Stimulated activated CD4-positive, alpha-beta T cell treated with anti-CD3 and anti-CD28 coated beads, Interleukin-4, amount 100 ng/mL, for 1 hour (primary cell): ENCODE results near the gene TPM4.
A peak's percentile ranks its signal among the peaks of the same experiment; 100 is the strongest.
"Not testable (repeated sequence)": the region's sequence is repeated elsewhere in the genome, so short reads cannot be mapped to it uniquely, and the experiment has no call there.

ENCODE experiments used
- DNase-seq: peaks from one replicate; pipeline ENCODE4 v3.0.0-alpha.2; 2020

Gene TPM4

DNA sequence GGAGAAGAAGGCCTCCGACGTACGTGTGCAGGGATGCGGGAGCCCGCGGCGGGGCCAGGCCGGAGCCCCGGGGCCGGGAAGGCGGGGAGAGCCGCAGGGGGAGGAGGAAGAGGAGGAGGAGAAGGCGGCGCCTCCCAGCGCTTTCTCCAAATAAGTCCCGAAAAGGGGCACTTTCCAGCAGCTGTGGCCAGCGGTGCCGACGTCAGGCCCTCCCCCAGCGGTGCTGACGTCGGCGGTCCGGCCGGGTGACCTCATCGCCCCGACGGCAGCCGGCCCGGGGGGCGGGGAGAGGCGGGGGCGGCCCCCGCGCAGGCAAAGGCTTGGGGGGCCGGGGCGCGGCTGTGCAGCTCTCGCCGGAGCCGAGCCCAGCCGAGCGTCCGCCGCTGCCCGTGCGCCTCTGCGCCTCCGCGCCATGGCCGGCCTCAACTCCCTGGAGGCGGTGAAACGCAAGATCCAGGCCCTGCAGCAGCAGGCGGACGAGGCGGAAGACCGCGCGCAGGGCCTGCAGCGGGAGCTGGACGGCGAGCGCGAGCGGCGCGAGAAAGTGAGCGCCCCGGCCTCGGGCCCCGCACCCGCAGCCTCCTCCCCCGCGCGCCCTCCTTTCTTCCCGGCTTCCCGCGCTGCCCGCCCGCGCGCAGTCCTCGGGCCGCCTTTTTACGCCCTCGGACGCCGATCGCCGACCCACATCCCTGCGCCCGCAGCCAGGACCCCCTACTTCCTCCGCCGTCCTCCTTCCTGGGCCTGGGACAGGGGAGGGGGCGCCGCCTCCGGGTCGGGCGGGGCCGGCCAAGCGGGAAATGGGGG lies at the start of gene TPM4:
TPM4 (plus strand) TSS at position 342 of the 804 bp plus-strand sequence; CDS start at position 413, 71 bp downstream.
- DNase-seq, result peak; percentile 78

DNA sequence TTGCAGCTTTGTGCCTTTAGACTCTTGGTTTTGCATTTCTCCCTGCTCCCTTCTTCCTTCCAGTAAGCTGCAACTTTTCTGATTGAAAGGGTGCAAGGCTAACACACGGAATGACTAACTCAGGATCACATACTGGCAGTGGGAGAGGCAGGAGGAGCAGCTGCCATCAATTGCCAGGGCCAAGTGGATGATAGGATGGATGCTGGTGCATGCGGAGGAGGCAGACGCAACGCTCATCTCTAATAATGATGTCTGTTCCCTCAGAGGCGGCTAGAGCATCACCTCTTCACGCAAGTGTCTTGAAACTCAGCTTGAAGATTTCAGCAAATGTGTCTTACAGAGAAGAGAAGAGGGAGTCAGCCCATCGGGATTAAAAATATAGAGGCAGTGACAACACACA lies 49.5 kb upstream of the TPM4 start:
- DNase-seq, result no peak

DNA sequence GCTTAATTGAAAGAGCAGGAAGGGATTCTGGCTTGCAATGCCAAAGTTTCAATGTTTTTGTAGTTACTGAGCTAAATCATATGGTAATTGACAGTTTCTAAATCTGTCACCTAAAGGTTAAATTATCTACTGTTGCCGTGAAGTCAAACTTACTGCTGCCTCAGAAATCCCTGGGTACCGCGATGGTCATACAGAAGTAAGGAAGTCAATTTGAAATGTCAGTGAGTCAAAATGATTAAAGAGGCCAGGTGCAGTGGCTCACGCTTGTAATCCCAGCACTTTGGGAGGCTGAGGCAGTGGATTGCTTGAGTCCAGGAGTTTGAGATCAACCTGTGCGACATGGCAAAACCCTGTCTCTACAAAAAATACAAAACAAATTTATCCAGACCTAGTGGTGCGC lies 48.8 kb upstream of the TPM4 start:
- DNase-seq, result no peak

DNA sequence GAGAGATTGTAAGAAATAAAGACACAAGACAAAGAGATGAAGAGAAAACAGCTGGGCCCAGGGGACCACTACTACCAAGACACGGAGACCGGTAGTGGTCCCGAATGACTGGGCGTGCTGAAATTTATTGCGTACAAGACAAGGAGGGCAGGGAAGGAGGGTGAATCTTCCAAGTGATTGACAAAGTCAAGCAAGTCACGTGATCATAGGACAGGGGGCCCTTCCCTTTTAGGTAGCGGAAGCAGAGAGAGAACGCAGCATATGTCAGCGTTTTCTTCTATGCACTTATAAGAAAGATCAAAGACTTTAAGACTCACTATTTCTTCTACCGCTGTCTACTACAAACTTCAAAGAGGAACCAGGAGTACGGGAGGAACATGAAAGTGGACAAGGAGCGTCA lies 46.1 kb upstream of the TPM4 start:
- not testable (repeated sequence) for DNase-seq

DNA sequence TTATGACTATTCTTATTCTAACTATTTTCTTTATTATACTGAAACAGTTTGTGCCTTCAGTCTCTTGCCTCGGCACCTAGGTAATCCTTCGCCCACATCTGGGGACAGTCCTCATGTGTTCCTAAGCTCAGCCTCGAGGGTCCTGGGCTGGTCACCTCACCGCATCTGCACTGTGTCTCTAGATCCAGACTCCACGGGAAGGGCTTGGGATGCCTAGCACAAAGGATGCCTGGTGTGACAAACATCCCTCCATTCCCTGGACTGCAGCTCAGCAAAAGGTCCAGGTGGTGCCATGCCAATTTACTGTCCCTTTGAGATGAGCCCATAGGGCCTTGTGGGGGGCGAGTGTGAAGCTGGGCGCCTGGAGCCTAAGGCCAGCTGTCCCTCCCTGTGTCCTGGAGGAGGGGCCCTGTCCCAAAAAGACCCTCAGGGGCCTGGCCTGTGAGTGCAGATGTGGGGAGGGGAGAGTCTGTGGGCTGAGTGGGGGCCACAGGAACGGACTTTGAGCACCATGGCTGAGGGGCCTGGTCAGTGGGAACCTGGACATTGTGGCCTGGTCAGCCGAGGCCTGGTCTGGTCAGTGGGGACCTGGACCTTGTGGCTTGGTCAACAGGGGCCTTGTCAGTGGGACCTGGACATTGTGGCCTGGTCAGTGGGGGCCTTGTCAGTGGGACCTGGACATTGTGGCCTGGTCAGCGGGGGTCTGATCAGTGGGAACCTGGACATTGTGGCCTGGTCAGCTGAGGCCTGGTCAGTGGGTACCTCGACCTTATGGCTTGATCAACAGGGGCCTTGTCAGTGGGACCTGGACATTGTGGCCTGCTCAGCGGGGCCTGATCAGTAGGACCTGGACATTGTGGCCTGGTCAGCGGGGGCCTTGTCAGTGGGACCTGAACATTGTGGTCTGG lies 45.1 kb upstream of the TPM4 start:
- no peak for DNase-seq

DNA sequence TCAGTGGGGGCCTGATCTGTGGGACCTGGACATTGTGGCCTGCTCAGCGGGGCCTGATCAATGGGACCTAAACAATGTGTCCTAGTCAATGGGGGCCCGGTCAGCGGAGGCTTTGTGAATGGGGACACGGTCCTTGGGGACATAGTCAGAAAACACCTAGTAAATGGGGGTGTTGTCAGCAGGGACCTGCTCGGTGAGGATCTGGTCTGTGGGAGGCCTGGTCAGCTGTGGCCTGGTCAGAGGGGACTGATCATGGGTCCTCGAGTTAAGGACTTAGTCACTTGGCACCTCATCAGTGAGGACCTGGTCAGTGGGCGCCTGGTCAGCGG lies 44.5 kb upstream of the TPM4 start:
- DNase-seq, result no peak

DNA sequence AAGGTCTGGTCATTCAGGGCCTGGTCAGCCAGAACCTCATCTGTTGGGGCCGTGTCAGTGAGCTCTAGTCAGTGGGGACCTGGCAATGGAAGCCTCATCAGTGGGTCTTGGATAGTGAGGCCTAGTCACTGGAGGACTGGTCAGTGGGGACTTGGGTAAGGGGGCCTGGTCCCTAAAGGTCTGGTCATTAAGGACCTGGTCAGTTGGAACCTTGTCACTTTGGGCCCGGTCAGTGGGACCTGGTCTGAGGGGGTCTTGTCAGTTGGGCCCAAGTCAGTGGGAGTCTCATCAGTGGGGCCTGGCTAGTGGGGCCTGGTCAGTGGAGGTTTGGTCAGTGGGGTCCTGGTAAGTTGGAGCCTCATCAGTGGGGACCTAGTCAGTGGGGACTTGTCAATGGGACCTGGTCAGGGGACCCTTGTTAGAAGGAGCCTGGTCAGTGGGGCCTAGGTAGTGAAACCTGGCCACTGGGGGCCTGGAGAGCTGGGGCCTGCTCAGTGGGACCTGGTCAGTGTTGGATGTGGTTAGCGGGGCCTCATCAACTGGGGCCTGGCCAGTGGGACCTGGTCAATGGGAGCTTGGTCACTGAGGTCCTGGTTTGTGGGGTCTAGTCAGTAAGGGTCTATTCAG lies 43.7 kb upstream of the TPM4 start:
- no peak for DNase-seq

DNA sequence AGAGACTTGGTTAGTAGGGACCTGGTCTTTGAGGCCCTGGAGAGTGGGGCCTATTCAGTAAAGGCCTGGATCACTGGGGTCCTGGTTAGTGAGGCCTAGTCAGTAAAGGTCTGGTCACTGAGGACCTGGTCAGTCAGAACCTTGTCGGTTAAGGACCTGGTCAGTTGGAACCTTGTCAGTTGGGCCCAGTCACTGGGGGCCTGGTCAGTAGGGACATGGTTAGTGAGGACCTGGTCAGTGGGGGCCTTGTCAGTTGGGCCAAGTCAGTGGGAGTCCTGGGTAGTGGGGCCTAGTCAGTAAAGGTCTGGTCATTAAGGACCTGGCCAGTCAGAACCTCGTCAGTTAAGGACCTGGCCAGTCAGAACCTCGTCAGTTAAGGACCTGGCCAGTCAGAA lies 43.2 kb upstream of the TPM4 start:
- no peak for DNase-seq

DNA sequence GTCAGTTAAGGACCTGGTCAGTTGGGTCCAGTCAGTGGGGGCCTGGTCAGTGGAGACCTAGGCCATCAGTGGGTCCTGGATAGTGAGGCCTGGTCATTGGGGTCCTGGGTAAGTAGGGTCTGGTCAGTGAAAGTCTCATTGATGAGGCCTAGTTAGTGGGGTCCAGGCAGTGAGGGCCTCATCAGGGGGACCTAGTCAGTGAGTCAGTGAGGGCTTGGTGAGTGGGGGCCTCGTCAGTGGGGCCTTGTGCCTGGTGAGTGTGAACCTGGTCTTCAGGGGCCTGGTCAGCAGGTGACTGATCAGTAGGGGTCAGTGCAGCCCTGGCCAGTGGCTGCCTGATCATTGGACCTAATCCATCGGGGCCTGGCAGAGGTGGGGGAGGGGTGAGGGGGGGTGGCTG lies 42.6 kb upstream of the TPM4 start:
- no peak for DNase-seq

DNA sequence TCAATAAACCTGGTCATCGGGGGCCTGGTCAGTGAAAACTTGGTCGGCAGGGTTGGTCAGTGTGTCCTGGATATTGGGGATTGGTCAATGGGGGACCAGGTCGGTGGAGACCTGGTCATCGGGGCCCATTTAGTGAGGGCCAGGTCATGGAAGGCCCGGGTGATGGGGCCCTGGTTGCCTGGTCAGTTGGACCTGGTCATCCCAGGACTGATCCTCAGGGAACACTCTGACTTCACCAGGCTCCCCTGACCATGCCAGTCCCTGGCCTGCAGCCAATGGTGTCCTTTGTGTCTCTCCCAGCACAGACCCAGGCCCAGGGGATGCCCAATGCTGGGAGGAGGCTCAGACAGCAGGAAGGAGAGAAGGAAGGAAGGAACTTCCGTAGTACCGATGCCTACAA lies 42.1 kb upstream of the TPM4 start:
- no peak for DNase-seq

DNA sequence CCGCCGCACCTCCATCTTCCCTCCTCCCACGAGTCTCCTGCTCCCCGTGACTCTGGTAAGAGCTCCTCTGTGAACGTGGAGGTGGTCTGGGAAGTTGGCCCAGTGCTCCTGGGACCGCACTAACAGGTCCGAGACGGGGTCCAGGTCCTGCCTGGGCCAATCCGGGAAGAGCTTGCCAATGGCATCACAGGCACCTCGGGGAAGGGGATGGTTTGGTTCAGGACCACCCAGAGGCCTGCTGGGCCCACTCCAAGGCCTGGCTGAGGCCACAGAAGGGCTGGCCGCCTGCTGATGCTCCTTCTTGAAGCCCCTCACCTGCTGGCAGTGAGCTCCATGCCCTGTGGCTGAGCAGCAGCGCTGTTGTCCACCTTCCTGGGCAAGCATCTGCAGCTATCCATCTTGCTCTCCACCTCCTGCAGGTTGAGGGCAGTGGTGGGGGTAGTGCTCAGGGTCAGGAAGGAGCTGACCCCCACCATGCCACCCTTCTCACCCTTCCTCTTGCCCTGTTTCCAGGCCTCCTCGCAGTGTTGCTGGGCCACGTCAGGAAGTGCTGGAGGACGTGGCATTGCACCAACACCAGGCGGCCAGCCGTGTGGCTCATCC lies 41.2 kb upstream of the TPM4 start:
- no peak for DNase-seq

DNA sequence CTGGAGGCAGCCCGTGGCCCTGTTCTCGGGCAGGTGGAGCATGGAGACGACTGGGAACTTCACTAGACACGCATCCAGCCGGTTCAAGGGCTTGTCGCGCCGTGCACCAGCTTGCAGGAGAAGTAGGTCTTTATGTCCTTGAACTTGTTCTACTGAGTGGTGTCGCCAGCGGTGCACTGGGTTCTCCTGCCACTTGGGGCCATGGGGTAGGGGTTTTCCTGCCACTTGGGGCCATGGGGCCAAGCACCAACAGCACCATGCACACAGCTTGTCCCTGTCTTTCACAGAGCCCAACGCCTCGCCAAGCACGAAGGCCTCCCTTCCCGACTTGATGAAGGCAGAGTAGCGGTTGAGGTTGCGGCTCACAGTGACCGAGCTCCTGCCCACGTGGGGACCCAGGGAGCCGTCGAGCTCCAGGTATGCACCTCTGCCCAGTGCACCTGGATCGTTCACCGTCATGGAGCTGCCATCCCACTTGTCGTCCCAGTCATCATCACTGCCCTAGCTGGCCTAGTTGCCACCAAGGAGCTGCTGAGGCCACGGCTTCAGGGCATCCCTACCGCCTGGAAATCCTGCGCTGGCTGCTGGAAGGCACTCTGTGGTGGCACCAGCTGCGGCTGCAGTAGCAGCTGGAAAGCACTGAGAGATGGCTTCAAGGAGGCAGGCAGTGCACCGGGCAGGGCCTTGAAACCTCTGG lies 40.5 kb upstream of the TPM4 start:
- no peak for DNase-seq

DNA sequence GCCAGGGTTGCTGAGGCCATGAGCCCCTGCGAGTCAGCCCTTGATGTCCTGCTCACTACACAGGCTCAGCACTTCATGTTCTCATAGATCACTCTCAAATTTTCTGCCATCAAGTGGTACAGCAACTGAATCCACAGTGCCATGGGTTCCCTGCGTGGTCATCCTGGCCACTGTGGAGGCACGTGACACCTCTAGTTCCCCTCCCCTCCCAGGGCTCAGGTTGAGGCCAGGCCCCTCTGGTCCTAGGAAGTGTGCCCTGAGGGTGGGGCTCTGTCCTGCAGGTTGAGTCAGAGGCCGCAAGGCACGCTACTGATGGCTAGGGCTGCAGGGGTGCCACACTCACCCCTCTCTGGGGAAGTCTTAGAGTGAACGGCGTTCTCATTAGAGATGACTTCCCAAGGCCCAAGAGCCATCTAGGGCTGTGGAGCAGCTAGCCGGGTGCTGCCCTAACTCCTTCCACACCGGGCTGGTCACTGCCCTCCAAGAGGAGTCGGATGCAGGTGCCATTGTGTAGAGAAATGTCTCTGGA lies 39.8 kb upstream of the TPM4 start:
- DNase-seq, result no peak

DNA sequence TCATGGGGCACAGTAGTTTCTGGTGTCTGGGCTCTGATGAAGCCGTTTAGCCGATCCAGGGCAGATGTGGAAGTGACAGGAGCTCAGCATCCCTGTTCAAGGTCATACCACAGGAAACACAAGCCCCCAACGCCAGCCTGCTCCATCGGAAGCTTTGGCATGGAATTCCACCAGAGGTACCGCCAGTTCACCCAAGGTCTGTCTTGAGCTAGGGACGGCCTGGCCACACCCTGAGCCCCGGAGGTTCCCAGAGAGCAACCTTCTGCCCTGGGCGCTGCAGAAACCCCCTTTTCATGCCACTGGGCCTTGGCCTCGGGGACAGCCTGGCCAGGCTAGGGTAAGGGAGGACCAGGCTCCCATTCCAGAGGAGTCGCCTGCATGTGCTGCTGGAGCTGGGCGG lies 39.4 kb upstream of the TPM4 start:
- no peak for DNase-seq

DNA sequence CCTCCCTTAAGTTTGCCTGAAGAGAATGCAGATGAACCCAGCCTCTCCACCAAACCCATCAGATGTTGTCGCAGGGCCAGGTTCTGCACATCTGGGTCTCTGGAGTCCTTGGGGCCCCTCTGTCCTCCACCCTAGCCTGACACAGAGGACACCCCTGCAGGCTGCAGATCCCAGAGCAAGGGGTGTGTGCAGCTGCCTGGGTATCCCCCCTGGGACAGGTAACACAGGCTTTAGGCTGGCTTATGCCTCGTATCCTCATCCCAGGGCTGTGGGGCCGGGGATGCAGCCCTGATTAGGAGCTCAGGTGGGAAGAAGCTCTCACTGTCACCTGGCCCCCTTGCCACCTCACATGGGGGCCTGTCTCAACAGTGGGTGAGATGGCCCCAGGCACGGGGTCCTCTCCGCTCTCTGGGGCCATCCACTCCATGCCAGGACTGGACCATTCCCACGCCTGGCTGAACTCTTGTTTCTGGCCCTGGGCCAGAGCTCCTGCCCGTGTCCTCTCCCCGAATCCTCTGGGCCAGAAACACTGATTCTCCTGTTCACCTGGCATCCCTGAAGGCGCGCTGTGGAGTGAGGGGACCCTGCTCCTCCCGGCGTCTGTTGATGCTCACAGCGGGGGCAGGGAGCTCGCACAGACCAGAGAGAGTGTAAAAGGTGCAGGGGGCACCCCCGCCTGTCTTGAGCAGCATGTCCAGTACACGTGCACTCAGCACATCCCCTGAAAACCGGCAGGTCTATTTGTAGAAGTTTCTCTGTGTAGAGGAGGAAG lies 38.7 kb upstream of the TPM4 start:
- no peak for DNase-seq

DNA sequence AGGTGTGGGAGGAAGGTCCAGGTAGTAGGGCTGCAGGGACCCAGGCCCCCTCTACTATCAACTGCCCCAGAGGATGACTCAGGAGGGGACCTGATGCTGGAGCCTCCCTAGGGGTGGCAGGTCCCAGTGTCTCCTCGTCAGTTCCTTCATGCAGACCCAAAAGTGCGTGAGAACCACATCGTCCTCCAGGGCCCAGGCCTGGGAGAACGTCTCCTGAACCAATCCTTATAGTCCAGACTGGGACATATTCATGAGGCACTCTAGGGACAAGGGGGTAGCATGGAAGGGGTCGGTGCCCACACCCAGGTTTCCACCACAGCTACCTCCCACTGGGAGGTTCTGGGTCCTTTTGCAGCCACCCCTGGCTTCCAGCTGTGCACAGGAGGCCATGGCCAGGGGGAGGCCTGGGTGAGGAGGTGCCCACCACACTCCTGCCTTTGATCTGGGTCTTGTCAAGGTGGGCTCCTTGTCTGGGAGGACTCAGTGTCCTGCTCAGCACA lies 38.0 kb upstream of the TPM4 start:
- no peak for DNase-seq

DNA sequence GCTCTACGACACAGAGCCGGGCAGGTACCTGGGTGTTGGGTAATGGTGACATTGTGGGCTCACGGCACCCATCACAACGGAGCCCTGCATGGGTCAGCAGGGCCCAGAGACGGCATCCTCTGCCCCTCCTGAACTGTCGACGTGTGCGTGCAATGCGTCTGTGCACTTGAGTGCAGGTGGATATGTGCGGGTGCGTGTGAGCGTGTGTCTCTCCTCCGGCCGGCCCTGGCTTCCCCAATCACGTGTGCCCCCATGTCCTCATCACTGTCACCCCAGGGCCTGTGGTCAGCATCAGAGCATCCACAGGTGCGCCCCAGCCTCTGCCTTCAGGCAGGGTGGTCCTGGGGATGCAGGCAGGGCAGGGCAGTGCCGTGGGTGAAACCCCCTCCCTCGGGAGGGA lies 37.2 kb upstream of the TPM4 start:
- DNase-seq, result no peak

DNA sequence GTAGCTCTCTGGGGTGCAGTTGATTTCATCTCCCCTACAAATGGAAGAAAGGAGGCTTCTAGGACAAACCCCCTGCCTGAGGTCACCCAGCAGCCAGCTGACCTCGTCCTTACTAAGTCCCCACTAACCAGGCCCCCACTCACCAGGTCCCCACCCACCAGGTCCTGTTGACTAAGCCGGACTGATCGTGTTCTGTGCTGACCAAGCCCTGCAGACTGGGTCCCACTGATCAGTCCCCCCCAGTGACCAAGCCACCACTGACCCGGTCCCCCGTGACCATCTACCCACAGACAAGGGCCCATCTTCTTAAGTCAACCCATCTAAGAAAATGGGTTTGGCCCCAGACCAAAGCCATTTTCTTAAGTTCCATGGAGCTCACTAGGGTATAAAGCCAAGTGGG lies 36.8 kb upstream of the TPM4 start:
- no peak for DNase-seq

DNA sequence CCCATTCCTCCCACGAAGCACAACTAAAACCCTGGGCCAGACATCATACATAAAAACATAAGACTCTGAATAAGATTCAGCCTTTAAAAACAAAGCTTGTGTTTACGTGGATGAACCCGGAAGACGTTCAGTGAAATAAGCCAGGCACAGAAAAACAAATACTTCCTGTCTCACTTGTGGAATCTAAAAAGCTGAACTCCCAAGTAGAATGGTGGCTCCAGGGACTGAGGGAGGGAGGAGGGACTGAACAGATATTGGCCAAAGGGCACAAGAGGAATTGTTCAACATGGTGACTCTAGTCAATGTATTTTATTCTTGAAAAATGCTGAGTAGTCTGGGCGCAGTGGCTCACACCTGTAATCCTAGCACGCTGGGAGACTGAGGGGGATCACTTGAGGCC lies 35.7 kb upstream of the TPM4 start:
- DNase-seq, result no peak

DNA sequence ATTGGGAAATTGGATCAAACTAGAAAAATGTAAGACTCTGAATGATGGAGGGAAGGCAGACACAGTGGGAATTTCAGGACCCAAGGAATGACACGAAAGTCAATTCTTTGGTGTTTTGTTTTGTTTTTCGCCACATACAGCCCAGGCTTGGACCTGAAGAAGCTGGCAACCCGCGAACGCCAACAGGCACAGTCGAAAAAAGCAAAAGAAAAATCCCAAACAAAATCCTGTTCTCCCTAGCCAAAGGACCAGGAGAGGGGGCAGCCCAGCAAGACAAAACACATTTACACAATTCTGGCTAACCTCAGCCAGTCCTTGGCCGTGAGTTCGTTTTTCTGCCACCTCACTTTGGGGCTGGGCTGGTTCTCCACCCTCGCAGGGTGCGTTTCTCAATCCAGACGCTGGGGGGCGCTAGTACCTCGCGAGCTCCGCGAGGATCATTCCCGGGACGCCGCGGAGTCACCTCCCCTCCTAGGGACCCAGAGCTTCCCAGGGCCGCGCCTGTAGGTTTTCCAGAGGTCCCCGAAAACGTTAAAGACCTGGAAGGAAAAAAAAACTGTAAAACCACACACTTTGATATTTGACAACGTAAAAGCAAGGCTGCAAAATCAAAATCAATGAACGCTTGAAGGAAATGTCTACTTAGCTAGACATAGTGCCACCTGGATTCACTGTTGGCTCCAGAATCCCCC lies 34.9 kb upstream of the TPM4 start:
- peak; percentile 76 for DNase-seq

DNA sequence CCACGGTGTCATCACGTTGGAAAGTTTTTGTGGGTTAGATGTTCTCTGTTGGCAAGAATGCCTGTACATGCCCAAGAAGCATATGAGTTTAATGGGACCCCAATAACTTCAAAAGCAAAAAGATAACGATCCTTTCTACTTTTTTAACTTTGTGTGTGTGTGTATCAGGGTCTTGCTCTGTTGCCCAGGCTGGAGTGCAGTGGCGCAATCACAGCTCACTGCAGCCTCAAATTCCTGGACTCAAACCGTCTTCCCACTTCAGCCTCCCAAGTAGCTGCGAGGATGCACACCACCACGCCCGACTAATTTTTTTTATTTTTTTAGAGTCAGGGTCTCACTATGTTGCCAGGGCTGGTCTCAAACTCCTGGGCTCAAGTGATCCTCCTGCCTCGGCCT lies 34.3 kb upstream of the TPM4 start:
- DNase-seq, result no peak
